22Rv1 (cell line): ENCODE results near the gene LRRC28.

Source experiments
- CTCF ChIP-seq: fragments of 450-650 bp; IDR thresholded peaks from 2 replicates; pipeline ENCODE4 v1.5.1; 2017; ENCODE audit warnings: mild to moderate bottlenecking
- ZFX ChIP-seq: fragments of 450-650 bp; IDR thresholded peaks from 2 replicates; pipeline ENCODE4 v1.6.1; 2017; ENCODE audit warnings: antibody characterized with exemption, borderline replicate concordance

GRCh38 chr15:99438224-99438585 is 186.9 kb downstream of the LRRC28 start:
- TF ChIP-seq ZFX = no peak
- TF ChIP-seq CTCF = no peak
